ENCODE results near the gene COBL. TPM values are rescaled to one million over a fixed set of nuclear protein-coding genes. Genes with fewer than 3 reads are reported as not detected.

The COBL gene
- total RNA-seq, 4 donors from 2014 or later: 62.4 to 114 (median 72.2) TPM

- Histone ChIP-seq H3K4me3 (no peak overlapping the region), H3K36me3 (no peaks in the 10 kb centered on the region), H3K4me1 (peaks cover 0 to 4% (median 0%) of the 10 kb centered on the region in 4 donors), H3K27me3 (no peaks in the 10 kb centered on the region), H3K27ac (no peak overlapping the region), H3K9me3 (no peaks in the 10 kb centered on the region)
- no peak for TF ChIP-seq CTCF (IDR thresholded peaks at IDR 0.05)
- TF ChIP-seq EP300 (IDR thresholded peaks at IDR 0.05; ENCODE audit: low read depth): no peak
- TF ChIP-seq POLR2AphosphoS5 (IDR thresholded peaks at IDR 0.05): no peak
- TF ChIP-seq POLR2A (IDR thresholded peaks at IDR 0.05): no peak
- in situ Hi-C loops (cut with MboI; ENCODE audit: low pct_ligation_motif_present in 1 of 4, low pct_unique_long_range_greater_than_20kb in 1 of 4, low sequenced_read_pairs in 3 of 4) (no loop called here), intact Hi-C loops (cut with DNase I; ENCODE audit: low total_unique reads) (no loop called here)
- no peak for DNase-seq
- 92% methylated on average over 4 of the region's 5 CpGs; no CpG with 5 or more reads in 1 of the 2 donors for WGBS, 2 donors (ENCODE audit: low coverage in 1 of 2)
Measured at GRCh38 chr7:51078653-51079052, 238.0 kb downstream of the COBL start.

GRCh38 chr7:51077987-51078370, 238.6 kb downstream of the COBL start:
- no peak for TF ChIP-seq CTCF (IDR thresholded peaks at IDR 0.05)
- no peak for TF ChIP-seq EP300 (IDR thresholded peaks at IDR 0.05; ENCODE audit: low read depth)
- no peak for TF ChIP-seq POLR2A (IDR thresholded peaks at IDR 0.05)
- no peak for TF ChIP-seq POLR2AphosphoS5 (IDR thresholded peaks at IDR 0.05)
- no peak overlapping the region for H3K27ac ChIP-seq
- in situ Hi-C loops (cut with MboI; ENCODE audit: low pct_ligation_motif_present in 1 of 4, low pct_unique_long_range_greater_than_20kb in 1 of 4, low sequenced_read_pairs in 3 of 4) (no loop called here), intact Hi-C loops (cut with DNase I; ENCODE audit: low total_unique reads) (no loop called here)
- H3K4me3 ChIP-seq: no peak overlapping the region
- no peak for DNase-seq
- H3K27me3 ChIP-seq: no peaks in the 10 kb centered on the region
- H3K9me3 ChIP-seq: no peaks in the 10 kb centered on the region
- no peaks in the 10 kb centered on the region for H3K36me3 ChIP-seq
- 80 to 89% methylated on average over 3 of the region's 3 CpGs for WGBS, 2 donors (ENCODE audit: low coverage in 1 of 2)
- peaks cover 0 to 4% (median 0%) of the 10 kb centered on the region in 4 donors for H3K4me1 ChIP-seq

- H3K27ac ChIP-seq: no peak overlapping the region
- no peaks in the 10 kb centered on the region for H3K9me3 ChIP-seq
- H3K4me1 ChIP-seq: peaks cover 0 to 4% (median 0%) of the 10 kb centered on the region in 4 donors
Measured at GRCh38 chr7:51077316-51077986, 239.2 kb downstream of the COBL start.

More at GRCh38 chr7:51077316-51077986, 239.2 kb downstream of the COBL start:
- H3K4me3 ChIP-seq: no peak overlapping the region
- no peaks in the 10 kb centered on the region for H3K36me3 ChIP-seq
- TF ChIP-seq POLR2A (IDR thresholded peaks at IDR 0.05): no peak
- TF ChIP-seq EP300 (IDR thresholded peaks at IDR 0.05; ENCODE audit: low read depth): no peak
- TF ChIP-seq CTCF (IDR thresholded peaks at IDR 0.05): no peak
- no peak for TF ChIP-seq POLR2AphosphoS5 (IDR thresholded peaks at IDR 0.05)
- intact Hi-C loops (cut with DNase I; ENCODE audit: low total_unique reads) (no loop called here), in situ Hi-C loops (cut with MboI; ENCODE audit: low pct_ligation_motif_present in 1 of 4, low pct_unique_long_range_greater_than_20kb in 1 of 4, low sequenced_read_pairs in 3 of 4) (no loop called here)
- no peak for DNase-seq
- no peaks in the 10 kb centered on the region for H3K27me3 ChIP-seq
- WGBS, 2 donors (ENCODE audit: low coverage in 1 of 2): 52 to 72% methylated on average over 2 to 3 of the region's 3 CpGs

Measured in transverse colon (tissue), 4 donors.